ENCODE data around the gene VSTM4.

The VSTM4 gene

GRCh38 chr10:49162761-49163310 is 47.5 kb upstream of the VSTM4 start:
- Histone ChIP-seq H3K79me2 (ENCODE audit: insufficient read depth, low read length) (no peaks in the 10 kb centered on the region), H3K4me2 (ENCODE audit: insufficient read depth, low read length) (no peak overlapping the region), H3K27me3 (ENCODE audit: insufficient read depth, low read length, poor library complexity) (no peaks in the 10 kb centered on the region), H3K27ac (ENCODE audit: low read length) (no peak overlapping the region), H3K36me3 (ENCODE audit: insufficient read depth, low read length) (no peaks in the 10 kb centered on the region), H3K9ac (ENCODE audit: low read depth, low read length) (no peak overlapping the region), H4K20me1 (ENCODE audit: insufficient read depth, low read length) (peaks cover under 1% of the 10 kb centered on the region; the same call in 1 of the 2 replicates), H3K9me3 (ENCODE audit: insufficient read depth, low read length, severe bottlenecking) (no peaks in the 10 kb centered on the region), H3K4me1 (ENCODE audit: insufficient read depth, low read length) (peaks cover 16% of the 10 kb centered on the region), H2AFZ (ENCODE audit: low read depth, low read length) (no peak overlapping the region), H3K4me3 (ENCODE audit: low read depth in 1 of 2, low read length in 2 of 2) (no peak overlapping the region)
- no peak for ATAC-seq (ENCODE audit: insufficient read depth, low read depth)
- DNase-seq, result no peak
- TF ChIP-seq EZH2 (IDR thresholded peaks at IDR 0.05; ENCODE audit: borderline replicate concordance, low read depth, low read length, severe bottlenecking) (no peak), CTCF (IDR thresholded peaks at IDR 0.05; ENCODE audit: borderline replicate concordance, extremely low read depth, low read length, poor library complexity, severe bottlenecking) (no peak)

- no peak overlapping the region for H3K27ac ChIP-seq (ENCODE audit: low read length)
- H4K20me1 ChIP-seq (ENCODE audit: insufficient read depth, low read length), result no peaks in the 10 kb centered on the region; the same call in 1 of the 2 replicates
- no peaks in the 10 kb centered on the region for H3K36me3 ChIP-seq (ENCODE audit: insufficient read depth, low read length)
- TF ChIP-seq CTCF (IDR thresholded peaks at IDR 0.05; ENCODE audit: borderline replicate concordance, extremely low read depth, low read length, poor library complexity, severe bottlenecking), result no peak
- H3K9ac ChIP-seq (ENCODE audit: low read depth, low read length), result no peak overlapping the region
- ATAC-seq (ENCODE audit: insufficient read depth, low read depth) (no peak), DNase-seq (no peak)
- H3K4me2 ChIP-seq (ENCODE audit: insufficient read depth, low read length), result no peak overlapping the region
- H2AFZ ChIP-seq (ENCODE audit: low read depth, low read length), result no peak overlapping the region
- H3K27me3 ChIP-seq (ENCODE audit: insufficient read depth, low read length, poor library complexity), result no peaks in the 10 kb centered on the region
- H3K9me3 ChIP-seq (ENCODE audit: insufficient read depth, low read length, severe bottlenecking), result no peaks in the 10 kb centered on the region
- H3K4me3 ChIP-seq (ENCODE audit: low read depth in 1 of 2, low read length in 2 of 2), result no peak overlapping the region
- peaks cover 20% of the 10 kb centered on the region for H3K4me1 ChIP-seq (ENCODE audit: insufficient read depth, low read length)
- H3K79me2 ChIP-seq (ENCODE audit: insufficient read depth, low read length), result no peaks in the 10 kb centered on the region
Observed at GRCh38 chr10:49162063-49162462, 46.7 kb upstream of the VSTM4 start.

GRCh38 chr10:49161411-49161997 is 46.2 kb upstream of the VSTM4 start:
- H3K4me2 ChIP-seq (ENCODE audit: insufficient read depth, low read length), result no peak overlapping the region
- DNase-seq (no peak), ATAC-seq (ENCODE audit: insufficient read depth, low read depth) (no peak)

More at GRCh38 chr10:49161411-49161997, 46.2 kb upstream of the VSTM4 start:
- H3K4me3 ChIP-seq (ENCODE audit: low read depth in 1 of 2, low read length in 2 of 2), result no peak overlapping the region
- H3K27me3 ChIP-seq (ENCODE audit: insufficient read depth, low read length, poor library complexity), result no peaks in the 10 kb centered on the region
- H3K27ac ChIP-seq (ENCODE audit: low read length), result no peak overlapping the region
- H3K9ac ChIP-seq (ENCODE audit: low read depth, low read length), result no peak overlapping the region
- H4K20me1 ChIP-seq (ENCODE audit: insufficient read depth, low read length), result no peaks in the 10 kb centered on the region
- no peaks in the 10 kb centered on the region for H3K36me3 ChIP-seq (ENCODE audit: insufficient read depth, low read length)
- TF ChIP-seq EZH2 (IDR thresholded peaks at IDR 0.05; ENCODE audit: borderline replicate concordance, low read depth, low read length, severe bottlenecking) (no peak), CTCF (IDR thresholded peaks at IDR 0.05; ENCODE audit: borderline replicate concordance, extremely low read depth, low read length, poor library complexity, severe bottlenecking) (peak; percentile 29)
- no peaks in the 10 kb centered on the region for H3K9me3 ChIP-seq (ENCODE audit: insufficient read depth, low read length, severe bottlenecking)
- H3K4me1 ChIP-seq (ENCODE audit: insufficient read depth, low read length), result peaks cover 20% of the 10 kb centered on the region
- H2AFZ ChIP-seq (ENCODE audit: low read depth, low read length), result no peak overlapping the region
- H3K79me2 ChIP-seq (ENCODE audit: insufficient read depth, low read length), result no peaks in the 10 kb centered on the region

Measured in DND-41 (cell line).